Parathyroid adenoma (tissue), 2 donors: ENCODE results near the gene EYA3.

Experiments
- H2AFZ ChIP-seq: fragments of 300-600 bp; sonication (generic); one replicate; pipeline ENCODE4 v1.7.0; 2017; ENCODE audit warnings: antibody characterized with exemption, mild to moderate bottlenecking
- H3K27ac ChIP-seq: fragments of 300-600 bp; sonication (generic); one replicate; pipeline ENCODE4 v1.7.0; 2017
- H3K27me3 ChIP-seq: fragments of 300-600 bp; sonication (generic); one replicate; pipeline ENCODE4 v1.7.0; 2017; ENCODE audit warnings: low read length; ENCODE audit not compliant: control insufficient read depth, insufficient read depth
- H3K36me3 ChIP-seq: fragments of 300-600 bp; sonication (generic); one replicate; pipeline ENCODE4 v1.7.0; 2017; ENCODE audit warnings: low read length; ENCODE audit not compliant: control insufficient read depth, insufficient read depth
- H3K4me1 ChIP-seq: fragments of 300-600 bp; sonication (generic); one replicate; pipeline ENCODE4 v1.7.0; 2017; ENCODE audit warnings: control low read depth
- H3K4me2 ChIP-seq: fragments of 300-600 bp; sonication (generic); one replicate; pipeline ENCODE4 v1.7.0; 2017; ENCODE audit warnings: low read length
- H3K4me3 ChIP-seq: fragments of 300-600 bp; sonication (generic); one replicate; pipeline ENCODE4 v1.7.0; 2017; ENCODE audit warnings: low read depth, low read length
- H3K79me2 ChIP-seq: fragments of 300-600 bp; sonication (generic); one replicate; pipeline ENCODE4 v1.7.0; 2017; ENCODE audit warnings: control low read depth
- H3K9ac ChIP-seq: fragments of 300-600 bp; sonication (generic); one replicate; pipeline ENCODE4 v1.7.0; 2017; ENCODE audit warnings: mild to moderate bottlenecking
- H3K9me3 ChIP-seq: fragments of 300-600 bp; sonication (generic); one replicate; pipeline ENCODE4 v1.7.0; 2017; ENCODE audit warnings: low read length; ENCODE audit not compliant: control insufficient read depth
- TF ChIP-seq, protein P1 (sequence below): fragments of 300-600 bp; sonication (generic); IDR thresholded peaks from one replicate; pipeline ENCODE4 v1.7.0; 2017; ENCODE audit warnings: antibody characterized with exemption, mild to moderate bottlenecking
- donor health status: primary hyperparathyroidism.

Gene EYA3

DNA sequence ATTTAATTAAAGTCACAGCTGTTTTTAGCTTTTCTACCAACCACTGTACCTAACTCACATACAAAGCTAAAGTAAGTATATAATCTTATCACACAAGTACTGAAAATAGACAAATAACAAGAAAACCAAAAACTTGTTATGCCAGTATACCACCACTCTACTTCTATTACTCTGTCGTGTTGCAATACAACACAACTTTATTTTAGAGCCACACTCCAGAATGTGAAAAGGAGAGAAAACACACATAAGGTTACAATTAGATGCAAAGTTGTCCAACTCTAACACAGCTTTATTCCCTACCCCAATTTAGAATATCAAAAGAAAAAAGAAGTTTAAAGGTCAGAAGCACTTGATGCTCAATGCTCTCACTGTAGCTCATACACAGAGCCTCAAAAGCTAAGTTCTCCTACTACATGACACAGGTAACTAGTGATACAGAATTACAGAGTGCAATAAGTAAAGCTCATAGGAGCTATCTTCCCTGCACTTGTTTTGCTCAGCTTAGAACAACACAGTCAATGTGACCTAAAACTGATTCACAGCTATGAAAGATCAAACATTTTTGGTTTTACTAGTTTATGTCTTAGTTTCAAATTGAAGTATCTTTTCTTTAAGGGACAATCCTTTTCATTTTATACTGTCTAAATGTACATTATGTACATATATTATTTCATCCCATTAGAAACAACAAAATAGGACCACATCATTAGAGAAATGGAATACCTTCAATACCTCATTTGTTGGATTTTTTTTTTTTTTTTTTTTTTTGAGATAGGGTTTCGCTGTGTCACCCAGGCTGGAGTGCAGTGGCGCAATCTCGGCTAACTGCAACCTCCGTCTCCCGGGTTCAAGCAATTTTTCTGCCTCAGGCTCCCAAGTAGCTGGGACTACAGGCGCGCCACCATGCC, 29.2 kb downstream of the EYA3 start:
- no peaks in the 10 kb centered on the region for H3K36me3 ChIP-seq
- TF ChIP-seq, protein P1, sequence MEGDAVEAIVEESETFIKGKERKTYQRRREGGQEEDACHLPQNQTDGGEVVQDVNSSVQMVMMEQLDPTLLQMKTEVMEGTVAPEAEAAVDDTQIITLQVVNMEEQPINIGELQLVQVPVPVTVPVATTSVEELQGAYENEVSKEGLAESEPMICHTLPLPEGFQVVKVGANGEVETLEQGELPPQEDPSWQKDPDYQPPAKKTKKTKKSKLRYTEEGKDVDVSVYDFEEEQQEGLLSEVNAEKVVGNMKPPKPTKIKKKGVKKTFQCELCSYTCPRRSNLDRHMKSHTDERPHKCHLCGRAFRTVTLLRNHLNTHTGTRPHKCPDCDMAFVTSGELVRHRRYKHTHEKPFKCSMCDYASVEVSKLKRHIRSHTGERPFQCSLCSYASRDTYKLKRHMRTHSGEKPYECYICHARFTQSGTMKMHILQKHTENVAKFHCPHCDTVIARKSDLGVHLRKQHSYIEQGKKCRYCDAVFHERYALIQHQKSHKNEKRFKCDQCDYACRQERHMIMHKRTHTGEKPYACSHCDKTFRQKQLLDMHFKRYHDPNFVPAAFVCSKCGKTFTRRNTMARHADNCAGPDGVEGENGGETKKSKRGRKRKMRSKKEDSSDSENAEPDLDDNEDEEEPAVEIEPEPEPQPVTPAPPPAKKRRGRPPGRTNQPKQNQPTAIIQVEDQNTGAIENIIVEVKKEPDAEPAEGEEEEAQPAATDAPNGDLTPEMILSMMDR, result no peak
- peak overlapping the region; percentile 6 for H3K4me2 ChIP-seq

DNA sequence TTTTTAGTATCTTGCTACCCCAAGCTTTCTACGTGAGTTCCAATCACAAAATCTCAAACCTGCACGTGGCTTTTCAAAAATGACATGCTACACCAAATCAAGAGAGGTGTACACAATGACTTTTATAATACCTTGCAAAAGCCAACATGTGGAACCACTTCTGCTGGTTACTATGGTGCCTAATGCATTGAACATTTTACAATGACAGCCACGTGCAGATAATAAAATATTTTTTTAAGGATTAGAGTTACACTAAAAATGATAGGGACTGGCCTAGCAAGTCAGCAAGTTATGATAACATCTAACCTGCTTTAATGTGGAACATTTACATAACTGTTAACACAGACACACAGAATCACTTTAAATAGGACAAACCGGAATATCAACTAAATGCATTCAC, 30.2 kb downstream of the EYA3 start:
- no peak overlapping the region for H3K9ac ChIP-seq
- TF ChIP-seq, protein P1, result no peak
- H3K9me3 ChIP-seq, result no peaks in the 10 kb centered on the region
- peak overlapping the region; percentile 6 for H3K4me2 ChIP-seq
- no peak overlapping the region for H2AFZ ChIP-seq
- H3K27ac ChIP-seq, result no peak overlapping the region
- no peaks in the 10 kb centered on the region for H3K4me1 ChIP-seq
- H3K36me3 ChIP-seq, result no peaks in the 10 kb centered on the region
- no peaks in the 10 kb centered on the region for H3K79me2 ChIP-seq
- no peak overlapping the region for H3K4me3 ChIP-seq
- H3K27me3 ChIP-seq, result no peaks in the 10 kb centered on the region

More for the DNA sequence above, 29.2 kb downstream of the EYA3 start:
- no peak overlapping the region for H3K4me3 ChIP-seq
- H3K9me3 ChIP-seq, result no peaks in the 10 kb centered on the region
- H3K27ac ChIP-seq, result no peak overlapping the region
- H3K4me1 ChIP-seq, result no peaks in the 10 kb centered on the region
- H3K27me3 ChIP-seq, result no peaks in the 10 kb centered on the region
- no peak overlapping the region for H2AFZ ChIP-seq
- H3K79me2 ChIP-seq, result peaks cover 2% of the 10 kb centered on the region
- no peak overlapping the region for H3K9ac ChIP-seq

DNA sequence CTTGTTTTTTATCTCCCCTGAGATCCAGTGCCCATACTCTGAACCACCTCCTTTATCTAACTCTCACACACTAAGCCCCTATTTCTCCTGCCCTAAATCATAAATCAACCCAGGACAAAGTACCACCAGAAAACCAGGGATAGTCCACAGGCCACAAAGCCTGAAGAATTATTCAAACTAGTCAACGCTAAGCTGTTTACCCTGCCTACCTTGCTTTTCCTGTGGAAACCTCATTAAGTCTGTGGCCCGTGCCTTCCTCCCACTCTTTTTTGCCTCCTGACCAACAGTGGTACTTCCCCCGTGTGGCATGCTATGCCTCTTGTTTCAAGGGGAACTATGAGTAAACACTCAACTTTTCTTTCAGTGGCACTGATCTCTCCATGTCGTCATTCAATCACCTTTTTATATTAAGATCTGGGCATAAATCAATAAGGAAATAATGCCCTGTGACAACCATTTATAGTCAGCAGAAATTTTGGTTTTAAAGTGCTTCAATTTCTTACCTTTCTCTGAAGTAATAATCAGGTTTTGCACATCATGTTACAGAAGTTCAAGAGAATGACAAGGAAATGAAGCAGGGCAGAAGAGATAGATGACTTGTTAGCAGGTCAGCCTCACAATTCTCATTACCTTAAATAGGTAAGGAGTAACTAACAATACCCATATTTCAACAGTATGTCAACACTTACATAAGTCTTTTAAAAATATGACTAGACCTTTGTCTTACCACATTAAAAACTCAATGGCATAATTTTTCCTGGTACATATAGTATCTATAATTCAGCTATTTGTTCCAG, 32.1 kb downstream of the EYA3 start:
- Histone ChIP-seq H3K79me2 (no peaks in the 10 kb centered on the region), H3K4me3 (no peak overlapping the region), H3K9me3 (no peaks in the 10 kb centered on the region), H3K36me3 (no peaks in the 10 kb centered on the region), H2AFZ (no peak overlapping the region), H3K9ac (no peak overlapping the region), H3K27ac (no peak overlapping the region), H3K27me3 (no peaks in the 10 kb centered on the region), H3K4me2 (no peak overlapping the region), H3K4me1 (no peaks in the 10 kb centered on the region)
- TF ChIP-seq, protein P1, result no peak

DNA sequence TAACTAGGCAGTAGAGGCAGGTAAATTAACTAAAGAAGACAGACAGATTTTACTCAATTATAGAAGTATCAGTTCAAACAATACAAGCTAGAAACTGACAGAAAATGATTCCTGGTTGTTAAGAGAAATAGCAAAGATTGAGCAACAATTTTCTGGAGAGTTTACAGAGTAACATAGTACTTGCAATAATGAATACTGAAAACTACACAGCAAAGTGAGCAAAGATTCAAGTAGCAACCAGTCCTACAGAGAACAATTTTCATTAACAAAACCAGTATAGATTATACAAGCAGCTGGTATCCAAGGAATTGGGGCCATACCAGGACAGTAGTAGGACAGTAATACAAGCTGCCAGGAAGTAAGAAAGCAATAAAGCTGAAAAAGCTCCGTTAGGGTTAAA, 37.6 kb downstream of the EYA3 start:
- Histone ChIP-seq H3K4me3 (no peak overlapping the region), H2AFZ (no peak overlapping the region), H3K27me3 (no peaks in the 10 kb centered on the region), H3K4me1 (no peaks in the 10 kb centered on the region), H3K4me2 (no peak overlapping the region), H3K79me2 (no peaks in the 10 kb centered on the region), H3K9ac (no peak overlapping the region), H3K9me3 (no peaks in the 10 kb centered on the region), H3K27ac (no peak overlapping the region), H3K36me3 (no peaks in the 10 kb centered on the region)
- TF ChIP-seq, protein P1, result no peak
